RWPE2 (cell line): Measurements from ENCODE around the gene PNPLA3.

Experiments
- ATAC-seq: fragments of 200-7000 bp; cut with Tn5 transposase; 3 replicates; pipeline ENCODE4 v1.9.1; 2021; ENCODE audit warnings: low read depth
- DNase-seq: peaks from one replicate; pipeline ENCODE4 v3.0.0-alpha.2; 2020; ENCODE audit warnings: low spot score
- H3K27ac ChIP-seq: fragments of 450-650 bp; 2 replicates; pipeline ENCODE4 v1.5.1; 2017; ENCODE audit warnings: mild to moderate bottlenecking; ENCODE audit not compliant: poor library complexity, severe bottlenecking
- H3K27me3 ChIP-seq: fragments of 250-450 bp; sonication (Bioruptor Pico); 2 replicates; pipeline ENCODE4 v1.5.1; 2021; ENCODE audit warnings: mild to moderate bottlenecking, moderate library complexity; ENCODE audit not compliant: insufficient read depth, poor library complexity, severe bottlenecking
- H3K36me3 ChIP-seq: fragments of 250-450 bp; sonication (Bioruptor Pico); 2 replicates; pipeline ENCODE4 v1.5.1; 2020; ENCODE audit warnings: low read depth, mild to moderate bottlenecking, moderate library complexity
- H3K4me1 ChIP-seq: fragments of 250-450 bp; sonication (Bioruptor Pico); 2 replicates; pipeline ENCODE4 v1.5.1; 2021; ENCODE audit warnings: mild to moderate bottlenecking, moderate library complexity; ENCODE audit not compliant: insufficient read depth, poor library complexity, severe bottlenecking
- H3K4me3 ChIP-seq: fragments of 250-450 bp; sonication (Bioruptor Pico); 2 replicates; pipeline ENCODE4 v1.5.1; 2021; ENCODE audit warnings: mild to moderate bottlenecking, moderate library complexity; ENCODE audit not compliant: severe bottlenecking
- H3K9me3 ChIP-seq: fragments of 250-450 bp; sonication (Bioruptor Pico); 2 replicates; pipeline ENCODE4 v1.5.1; 2021; ENCODE audit warnings: mild to moderate bottlenecking, moderate library complexity; ENCODE audit not compliant: severe bottlenecking
- TF ChIP-seq, protein P1 (sequence below): fragments of 450-650 bp; IDR thresholded peaks from one replicate; pipeline ENCODE4 v1.5.1; 2017; ENCODE audit warnings: mild to moderate bottlenecking, moderate library complexity; ENCODE audit not compliant: poor library complexity, severe bottlenecking

Gene PNPLA3

DNA sequence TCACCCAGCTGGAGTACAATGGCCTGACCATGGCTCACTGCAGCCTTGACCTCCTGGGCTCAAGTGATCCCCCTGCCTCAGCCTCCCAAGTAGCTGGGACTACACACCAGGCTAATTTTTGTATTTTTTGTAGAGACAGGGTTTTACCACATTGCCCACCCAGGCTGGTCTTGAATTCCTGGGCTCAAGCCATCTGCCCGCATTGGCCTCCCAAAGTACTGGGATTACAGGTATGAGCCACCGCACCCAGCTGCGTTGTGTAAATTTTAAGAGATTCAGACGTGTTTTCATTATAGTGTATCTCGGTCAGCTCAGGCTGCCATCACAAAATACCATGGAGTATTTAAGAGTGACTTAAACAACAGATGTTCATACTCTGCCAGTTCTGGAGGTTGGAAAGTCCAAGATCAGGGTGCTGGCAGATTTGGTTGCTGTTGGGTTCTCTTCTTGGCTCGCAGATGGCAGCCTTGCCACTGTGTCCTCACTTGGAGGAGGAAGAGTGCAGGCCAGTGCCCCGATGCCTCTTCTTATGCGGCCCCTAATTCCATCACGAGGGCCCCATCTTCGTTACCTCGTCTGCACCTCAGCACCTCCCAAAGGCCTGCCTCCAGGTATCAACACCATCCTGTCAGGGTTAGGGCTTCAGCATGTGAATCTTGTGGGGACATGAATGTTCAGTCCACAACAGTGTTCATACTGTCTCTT, 67.9 kb downstream of the PNPLA3 start:
- Histone ChIP-seq H3K36me3 (peaks cover 75% of the 10 kb centered on the region), H3K4me1 (no peaks in the 10 kb centered on the region), H3K4me3 (no peak overlapping the region), H3K9me3 (no peaks in the 10 kb centered on the region), H3K27me3 (no peaks in the 10 kb centered on the region), H3K27ac (no peak overlapping the region)
- TF ChIP-seq, protein P1, sequence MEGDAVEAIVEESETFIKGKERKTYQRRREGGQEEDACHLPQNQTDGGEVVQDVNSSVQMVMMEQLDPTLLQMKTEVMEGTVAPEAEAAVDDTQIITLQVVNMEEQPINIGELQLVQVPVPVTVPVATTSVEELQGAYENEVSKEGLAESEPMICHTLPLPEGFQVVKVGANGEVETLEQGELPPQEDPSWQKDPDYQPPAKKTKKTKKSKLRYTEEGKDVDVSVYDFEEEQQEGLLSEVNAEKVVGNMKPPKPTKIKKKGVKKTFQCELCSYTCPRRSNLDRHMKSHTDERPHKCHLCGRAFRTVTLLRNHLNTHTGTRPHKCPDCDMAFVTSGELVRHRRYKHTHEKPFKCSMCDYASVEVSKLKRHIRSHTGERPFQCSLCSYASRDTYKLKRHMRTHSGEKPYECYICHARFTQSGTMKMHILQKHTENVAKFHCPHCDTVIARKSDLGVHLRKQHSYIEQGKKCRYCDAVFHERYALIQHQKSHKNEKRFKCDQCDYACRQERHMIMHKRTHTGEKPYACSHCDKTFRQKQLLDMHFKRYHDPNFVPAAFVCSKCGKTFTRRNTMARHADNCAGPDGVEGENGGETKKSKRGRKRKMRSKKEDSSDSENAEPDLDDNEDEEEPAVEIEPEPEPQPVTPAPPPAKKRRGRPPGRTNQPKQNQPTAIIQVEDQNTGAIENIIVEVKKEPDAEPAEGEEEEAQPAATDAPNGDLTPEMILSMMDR, result no peak
- DNase-seq (no peak), ATAC-seq (no peak)

DNA sequence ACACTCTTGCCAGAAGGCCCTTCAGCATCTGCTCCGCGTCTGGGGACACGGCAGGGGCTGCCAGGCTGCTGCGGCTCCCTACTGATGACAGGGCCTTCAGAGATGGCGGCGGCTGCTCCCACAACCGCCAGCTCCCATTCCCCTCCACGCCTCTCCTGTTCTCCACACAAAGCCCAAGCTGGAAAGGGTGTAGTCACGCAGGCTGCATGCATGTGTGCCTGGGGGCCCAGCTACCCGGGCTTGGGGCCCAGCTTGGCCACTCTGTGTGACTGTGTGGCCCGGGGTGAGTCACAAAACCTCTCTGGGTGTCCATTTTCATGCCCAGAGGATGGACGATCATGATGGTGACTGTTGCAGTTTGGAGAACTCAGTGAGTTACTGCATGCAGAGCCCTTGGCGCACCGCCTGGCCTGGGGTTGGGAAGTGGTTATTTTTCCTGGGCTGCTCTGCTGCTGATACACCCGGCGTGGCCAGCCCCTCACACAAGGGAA, 68.8 kb downstream of the PNPLA3 start:
- Histone ChIP-seq H3K4me3 (no peak overlapping the region), H3K36me3 (peaks cover 75% of the 10 kb centered on the region), H3K27ac (no peak overlapping the region), H3K4me1 (no peaks in the 10 kb centered on the region), H3K27me3 (no peaks in the 10 kb centered on the region), H3K9me3 (no peaks in the 10 kb centered on the region)
- DNase-seq (no peak), ATAC-seq (no peak)
- TF ChIP-seq, protein P1, result no peak

DNA sequence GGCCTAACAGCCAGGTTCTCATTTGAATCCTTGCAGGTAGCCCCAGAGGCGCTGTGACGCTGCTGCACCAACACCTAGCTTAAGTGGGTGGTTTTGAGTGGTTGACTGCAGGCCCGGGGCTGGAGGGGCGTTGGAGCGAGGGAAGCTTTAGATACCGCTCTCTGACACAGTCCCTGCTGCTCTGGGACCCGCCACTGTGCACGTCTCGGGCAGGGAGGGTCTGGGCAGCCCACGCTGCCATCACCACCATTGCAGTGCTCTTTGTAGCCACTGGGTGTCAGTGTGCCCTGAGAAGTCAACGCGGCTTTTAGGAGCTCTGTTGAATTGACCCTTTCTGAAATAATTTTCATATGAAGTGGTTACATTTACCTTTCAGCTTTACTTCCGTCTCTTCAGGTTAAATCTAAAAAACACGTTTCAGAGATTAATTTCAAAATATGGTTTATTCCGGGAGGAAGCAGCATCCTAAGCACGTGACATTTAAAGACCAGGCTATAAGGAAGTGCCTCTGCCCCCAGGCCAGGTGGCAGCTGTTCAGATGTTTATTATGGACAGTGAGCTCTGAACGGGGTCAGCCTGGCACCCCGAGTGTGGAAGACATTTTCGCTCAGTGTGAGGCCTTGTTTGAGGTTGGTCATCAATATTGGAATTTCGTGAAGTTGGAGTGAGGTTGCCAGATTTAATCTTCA, 69.6 kb downstream of the PNPLA3 start:
- Histone ChIP-seq H3K4me3 (no peak overlapping the region), H3K9me3 (no peaks in the 10 kb centered on the region), H3K4me1 (no peaks in the 10 kb centered on the region), H3K36me3 (peaks cover 75% of the 10 kb centered on the region), H3K27ac (no peak overlapping the region), H3K27me3 (no peaks in the 10 kb centered on the region)
- ATAC-seq (peak; percentile 63; the same call in 2 of the 3 replicates), DNase-seq (no peak)
- TF ChIP-seq, protein P1, result peak; percentile 91

DNA sequence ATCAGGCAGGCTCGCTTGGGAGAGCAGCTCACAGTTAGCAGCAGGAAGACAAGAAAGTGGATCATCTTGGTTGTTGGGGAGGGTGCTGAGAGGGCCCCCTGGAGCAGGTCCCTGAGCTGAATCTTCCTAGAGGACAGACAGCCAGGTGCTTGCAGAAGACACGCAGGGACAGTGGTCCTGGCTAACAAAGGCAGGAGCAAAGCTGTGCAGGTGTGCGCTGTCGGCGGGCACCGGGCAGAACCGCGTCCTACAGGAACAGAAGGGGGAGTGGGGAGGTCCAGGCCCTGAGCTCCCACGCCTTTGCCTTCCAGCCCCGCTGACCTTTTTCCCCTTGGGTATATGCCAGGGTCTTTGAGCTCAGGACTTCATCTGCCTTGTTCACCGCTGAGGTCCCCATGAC, 70.4 kb downstream of the PNPLA3 start:
- DNase-seq, result no peak

More for the DNA sequence above, 70.4 kb downstream of the PNPLA3 start:
- TF ChIP-seq, protein P1, result no peak
- Histone ChIP-seq H3K9me3 (no peaks in the 10 kb centered on the region), H3K27me3 (no peaks in the 10 kb centered on the region), H3K27ac (no peak overlapping the region), H3K4me3 (no peak overlapping the region), H3K36me3 (peaks cover 76% of the 10 kb centered on the region), H3K4me1 (no peaks in the 10 kb centered on the region)
- no peak for ATAC-seq
